ENCODE data around the gene CRYGS.

The CRYGS gene

GRCh38 chr3:186544281-186544680, at the start of gene CRYGS:
CRYGS (minus strand) TSS chr3:186544380; CDS start chr3:186544326, 54 bp downstream.
- peak; percentile 13 for DNase-seq (ENCODE audit: low read depth)
- H3K4me3 ChIP-seq (ENCODE audit: control insufficient read depth, low read depth, low read length) = no peak within 1 kb of the TSS

GRCh38 chr3:186593862-186594261, 49.7 kb upstream of the CRYGS start:
- no peak for DNase-seq (ENCODE audit: low read depth)
- TF ChIP-seq CTCF (IDR thresholded peaks at IDR 0.05; ENCODE audit: control insufficient read depth, insufficient read depth, low read depth, low read length, missing control alignments) = no peak
- H3K4me3 ChIP-seq (ENCODE audit: control insufficient read depth, low read depth, low read length) = no peak overlapping the region

More at GRCh38 chr3:186544281-186544680, at the start of gene CRYGS:
- no peak for TF ChIP-seq CTCF (IDR thresholded peaks at IDR 0.05; ENCODE audit: control insufficient read depth, insufficient read depth, low read depth, low read length, missing control alignments)

GRCh38 chr3:186592682-186593081, 48.5 kb upstream of the CRYGS start:
- no peak overlapping the region for H3K4me3 ChIP-seq (ENCODE audit: control insufficient read depth, low read depth, low read length)
- no peak for TF ChIP-seq CTCF (IDR thresholded peaks at IDR 0.05; ENCODE audit: control insufficient read depth, insufficient read depth, low read depth, low read length, missing control alignments)
- DNase-seq (ENCODE audit: low read depth) = no peak

- no peak for DNase-seq (ENCODE audit: low read depth)
- no peak for TF ChIP-seq CTCF (IDR thresholded peaks at IDR 0.05; ENCODE audit: control insufficient read depth, insufficient read depth, low read depth, low read length, missing control alignments)
- H3K4me3 ChIP-seq (ENCODE audit: control insufficient read depth, low read depth, low read length) = no peak overlapping the region
Measured at GRCh38 chr3:186590580-186591295, 46.6 kb upstream of the CRYGS start.

- no peak for TF ChIP-seq CTCF (IDR thresholded peaks at IDR 0.05; ENCODE audit: control insufficient read depth, insufficient read depth, low read depth, low read length, missing control alignments)
- no peak for DNase-seq (ENCODE audit: low read depth)
Measured at GRCh38 chr3:186589856-186590579, 45.8 kb upstream of the CRYGS start.

GRCh38 chr3:186589121-186589520, 44.9 kb upstream of the CRYGS start:
- no peak overlapping the region for H3K4me3 ChIP-seq (ENCODE audit: control insufficient read depth, low read depth, low read length)

More at GRCh38 chr3:186589856-186590579, 45.8 kb upstream of the CRYGS start:
- no peak overlapping the region for H3K4me3 ChIP-seq (ENCODE audit: control insufficient read depth, low read depth, low read length)

More at GRCh38 chr3:186589121-186589520, 44.9 kb upstream of the CRYGS start:
- no peak for TF ChIP-seq CTCF (IDR thresholded peaks at IDR 0.05; ENCODE audit: control insufficient read depth, insufficient read depth, low read depth, low read length, missing control alignments)
- DNase-seq (ENCODE audit: low read depth) = no peak

All from AG09309 (cell line).